T-helper 1 cell treated with Interleukin-12 subunit alpha and Interleukin-12 subunit beta and Interleukin-4 antibody, amounts not matched to agents 30 μg/mL and 1 μg/mL, for 36 hours (primary cell): ENCODE data around the gene ATXN7L2.

Source experiments
- H3K27ac Mint-ChIP-seq: one replicate; pipeline ENCODE4 v1.8.0; 2021; ENCODE audit warnings: mild to moderate bottlenecking, mixed read lengths
- H3K27me3 Mint-ChIP-seq: one replicate; pipeline ENCODE4 v1.8.0; 2021; ENCODE audit warnings: low read depth, mixed read lengths
- H3K36me3 Mint-ChIP-seq: one replicate; pipeline ENCODE4 v1.8.0; 2021; ENCODE audit warnings: low read depth, mixed read lengths
- H3K4me1 Mint-ChIP-seq: one replicate; pipeline ENCODE4 v1.8.0; 2021; ENCODE audit warnings: low read depth, mixed read lengths
- H3K4me3 Mint-ChIP-seq: one replicate; pipeline ENCODE4 v1.8.0; 2021; ENCODE audit warnings: mild to moderate bottlenecking, moderate library complexity, mixed read lengths
- H3K9me3 Mint-ChIP-seq: one replicate; pipeline ENCODE4 v1.8.0; 2021; ENCODE audit warnings: mixed read lengths

ATXN7L2 gene

GRCh38 chr1:109499081-109499480 lies 15.4 kb downstream of the ATXN7L2 start:
- Mint-ChIP-seq H3K27ac (no peak overlapping the region), H3K9me3 (no peaks in the 10 kb centered on the region), H3K4me3 (no peak overlapping the region), H3K36me3 (peaks cover 39% of the 10 kb centered on the region), H3K27me3 (no peaks in the 10 kb centered on the region), H3K4me1 (peaks cover 62% of the 10 kb centered on the region)

DNA sequence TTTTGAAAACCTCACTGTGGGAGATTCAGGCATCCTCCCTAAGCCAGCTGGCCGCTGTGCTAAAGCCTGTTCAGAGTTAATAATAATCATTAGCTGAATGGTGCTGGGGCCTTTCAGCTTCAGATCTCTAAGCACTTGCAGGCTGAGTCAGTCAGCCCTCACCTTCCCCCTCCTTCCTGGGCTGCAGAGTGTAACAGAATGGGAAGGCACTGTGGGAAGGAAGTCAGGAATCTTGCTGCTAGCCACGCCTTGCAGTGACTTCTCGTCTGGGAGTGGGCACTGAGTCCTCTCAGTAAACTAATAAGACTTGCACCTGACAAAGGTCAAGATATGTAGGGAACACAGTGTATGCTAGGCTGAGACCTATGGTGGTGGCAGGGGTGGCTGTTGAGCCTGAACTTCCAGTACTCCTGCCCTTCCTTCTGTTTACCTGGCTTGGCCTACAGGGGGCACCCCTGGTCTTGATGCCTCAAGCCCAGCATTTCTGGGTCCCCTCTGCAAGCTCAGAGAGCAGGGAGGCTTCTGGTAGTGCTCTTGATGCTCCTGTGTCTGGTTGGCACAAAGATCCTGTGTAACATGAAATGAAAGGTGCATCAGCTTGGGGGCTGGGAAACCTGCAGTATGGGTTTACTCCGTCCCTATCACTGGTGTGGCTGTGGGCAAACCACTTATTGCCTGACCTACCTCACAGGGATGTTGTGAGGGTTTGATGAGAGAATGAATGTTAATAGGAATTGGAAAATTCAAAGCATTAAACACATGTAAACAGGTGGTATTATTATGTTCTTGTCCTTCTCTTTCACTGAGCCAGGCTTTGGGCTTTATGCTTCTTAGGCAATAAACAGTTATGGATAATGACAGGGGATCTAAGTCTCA lies 16.2 kb downstream of the ATXN7L2 start:
- Mint-ChIP-seq H3K9me3 (no peaks in the 10 kb centered on the region), H3K27ac (no peak overlapping the region), H3K36me3 (peaks cover 40% of the 10 kb centered on the region), H3K4me1 (peaks cover 58% of the 10 kb centered on the region), H3K4me3 (no peak overlapping the region), H3K27me3 (no peaks in the 10 kb centered on the region)

- Mint-ChIP-seq H3K4me1 (peaks cover 49% of the 10 kb centered on the region), H3K27ac (no peak overlapping the region), H3K9me3 (no peaks in the 10 kb centered on the region), H3K27me3 (no peaks in the 10 kb centered on the region), H3K4me3 (peak overlapping the region; percentile 21), H3K36me3 (peaks cover 35% of the 10 kb centered on the region)
These were observed 17.3 kb downstream of the ATXN7L2 start for GRCh38 chr1:109500941-109501381.

- H3K36me3 Mint-ChIP-seq = peaks cover 27% of the 10 kb centered on the region
- H3K9me3 Mint-ChIP-seq = no peaks in the 10 kb centered on the region
- peak overlapping the region; percentile 85 for H3K27ac Mint-ChIP-seq
- H3K4me3 Mint-ChIP-seq = peak overlapping the region; percentile 66
- peaks cover 41% of the 10 kb centered on the region for H3K4me1 Mint-ChIP-seq
- H3K27me3 Mint-ChIP-seq = no peaks in the 10 kb centered on the region
These were observed 18.1 kb downstream of the ATXN7L2 start for GRCh38 chr1:109501644-109502363.

DNA sequence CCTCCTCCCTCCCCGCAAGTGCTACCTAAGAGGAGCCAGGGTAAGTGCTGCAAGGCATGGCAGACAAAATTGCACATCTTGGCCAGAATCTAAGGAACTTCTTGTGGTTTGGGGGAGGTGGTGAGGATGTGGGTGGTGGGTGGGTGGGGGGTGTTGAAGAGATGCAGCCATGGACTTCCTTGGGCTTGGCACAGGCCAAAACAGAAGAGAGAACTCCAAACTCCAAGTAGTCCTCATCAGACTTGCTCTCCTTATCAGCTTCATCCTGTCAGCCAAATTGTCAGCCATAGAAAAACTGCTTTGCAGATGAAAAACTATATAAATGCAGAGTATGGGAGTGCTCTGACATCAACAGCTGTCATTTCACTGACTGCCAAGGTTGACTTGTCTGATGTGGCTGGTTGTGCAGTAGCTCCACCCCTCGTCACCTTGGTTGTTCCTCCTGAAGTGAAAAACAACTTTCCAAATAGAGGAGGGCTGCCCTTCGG lies 18.7 kb downstream of the ATXN7L2 start:
- Mint-ChIP-seq H3K4me3 (peak overlapping the region; percentile 66), H3K4me1 (peaks cover 41% of the 10 kb centered on the region), H3K9me3 (no peaks in the 10 kb centered on the region), H3K36me3 (peaks cover 24% of the 10 kb centered on the region), H3K27ac (peak overlapping the region; percentile 85), H3K27me3 (peaks cover 5% of the 10 kb centered on the region)

DNA sequence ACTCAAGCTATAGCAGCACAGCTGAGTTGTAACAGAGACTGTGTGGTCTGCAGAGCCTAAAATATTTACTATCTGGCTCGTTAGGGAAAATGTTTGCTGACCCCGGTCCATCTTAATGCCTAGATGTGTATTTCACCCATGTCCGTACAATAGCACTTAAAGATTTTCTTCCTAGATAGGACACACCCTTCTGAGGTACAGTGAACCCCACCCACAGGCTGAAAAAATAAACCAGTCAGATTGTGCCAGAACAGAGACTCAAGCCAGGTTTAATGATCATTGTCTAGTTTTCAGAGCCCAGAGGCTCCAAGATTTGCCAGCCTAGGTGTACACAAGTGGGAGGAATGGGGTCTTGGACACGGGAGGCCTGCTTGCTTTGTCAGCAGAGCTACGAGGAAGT lies 20.2 kb downstream of the ATXN7L2 start:
- H3K4me3 Mint-ChIP-seq = peak overlapping the region; percentile 21
- H3K27ac Mint-ChIP-seq = no peak overlapping the region
- H3K27me3 Mint-ChIP-seq = peaks cover 17% of the 10 kb centered on the region
- H3K36me3 Mint-ChIP-seq = peaks cover 18% of the 10 kb centered on the region
- peaks cover 46% of the 10 kb centered on the region for H3K4me1 Mint-ChIP-seq
- no peaks in the 10 kb centered on the region for H3K9me3 Mint-ChIP-seq

DNA sequence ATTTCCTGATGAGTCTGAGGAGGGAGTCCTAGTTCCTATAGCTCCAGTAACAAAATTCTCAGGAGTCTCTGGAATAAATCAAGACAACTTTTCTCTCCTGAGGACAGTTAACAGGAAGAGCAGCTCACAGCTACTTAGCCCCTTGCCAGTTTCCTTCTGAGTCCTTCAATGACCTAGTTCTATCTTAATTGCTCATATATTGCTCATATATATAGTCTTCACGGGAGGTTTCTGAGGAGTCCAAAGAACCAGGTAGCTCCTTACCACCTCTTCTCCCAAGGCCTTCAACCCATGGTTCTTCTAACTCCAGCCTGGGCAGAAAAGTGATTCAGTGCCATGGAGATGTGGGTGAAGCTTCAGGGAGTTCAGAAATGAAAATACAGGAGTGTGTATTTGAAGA lies 21.3 kb downstream of the ATXN7L2 start:
- Mint-ChIP-seq H3K36me3 (peaks cover 16% of the 10 kb centered on the region), H3K27ac (no peak overlapping the region), H3K4me3 (no peak overlapping the region), H3K4me1 (peaks cover 47% of the 10 kb centered on the region), H3K9me3 (no peaks in the 10 kb centered on the region), H3K27me3 (peaks cover 24% of the 10 kb centered on the region)

GRCh38 chr1:109508001-109508872 lies 24.5 kb downstream of the ATXN7L2 start:
- no peak overlapping the region for H3K27ac Mint-ChIP-seq
- H3K4me1 Mint-ChIP-seq = peaks cover 27% of the 10 kb centered on the region
- H3K36me3 Mint-ChIP-seq = peaks cover 4% of the 10 kb centered on the region
- H3K27me3 Mint-ChIP-seq = peaks cover 45% of the 10 kb centered on the region
- peak overlapping the region; percentile 79 for H3K4me3 Mint-ChIP-seq
- H3K9me3 Mint-ChIP-seq = no peaks in the 10 kb centered on the region

GRCh38 chr1:109508873-109509175 lies 25.1 kb downstream of the ATXN7L2 start:
- H3K36me3 Mint-ChIP-seq = peaks cover 4% of the 10 kb centered on the region
- no peak overlapping the region for H3K27ac Mint-ChIP-seq
- peaks cover 25% of the 10 kb centered on the region for H3K4me1 Mint-ChIP-seq
- peaks cover 47% of the 10 kb centered on the region for H3K27me3 Mint-ChIP-seq
- H3K4me3 Mint-ChIP-seq = peak overlapping the region; percentile 79
- H3K9me3 Mint-ChIP-seq = no peaks in the 10 kb centered on the region

DNA sequence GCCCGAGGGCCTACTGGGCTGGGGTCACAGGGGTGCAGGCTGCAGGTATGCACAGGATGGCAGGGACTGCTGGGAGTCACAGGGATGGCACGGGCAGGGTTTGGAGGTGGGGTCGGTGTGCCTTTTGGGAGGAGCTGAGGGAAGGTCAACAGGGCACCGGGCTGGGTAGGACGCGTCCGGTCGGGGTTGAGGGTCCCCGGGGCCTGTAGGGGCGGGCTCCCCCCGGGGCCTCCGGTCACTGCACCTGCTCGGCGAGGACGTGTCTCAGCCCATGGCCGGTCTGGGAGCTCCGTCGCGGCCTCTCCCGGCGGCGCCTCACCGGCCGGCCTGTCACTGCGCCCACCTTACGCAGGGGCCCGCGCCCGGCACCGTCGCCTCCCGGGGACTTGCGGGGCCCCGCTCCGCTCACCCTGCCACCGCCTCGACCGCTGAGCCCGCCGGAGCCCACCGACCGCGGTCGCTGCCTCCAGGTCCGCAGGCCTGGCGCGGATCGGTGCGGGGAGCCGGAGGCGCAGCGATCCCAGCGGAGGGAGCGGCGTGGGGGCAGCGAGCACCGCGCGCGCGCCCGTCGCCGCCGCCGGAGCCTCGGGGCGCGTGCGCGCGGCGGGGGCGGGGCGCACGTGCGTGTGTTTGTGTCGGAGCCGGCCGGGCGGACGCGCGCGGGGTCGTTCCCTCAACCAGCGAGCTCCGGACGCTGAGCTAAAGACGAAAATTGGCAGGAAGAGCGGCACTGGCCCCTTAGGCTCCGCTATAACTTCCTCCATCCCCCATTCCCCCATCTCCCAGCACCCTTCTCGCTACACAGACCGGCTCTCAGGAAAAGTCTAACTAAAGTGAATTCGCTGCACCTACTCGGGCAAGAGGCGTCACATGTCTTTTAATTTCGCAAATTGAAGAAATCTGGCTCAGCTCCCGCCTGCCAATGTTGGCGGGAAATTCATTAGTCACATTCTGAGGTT lies 25.8 kb downstream of the ATXN7L2 start, which contains the start of gene AMIGO1:
Gene AMIGO1 (minus strand): TSS at position 552 of the 959 bp plus-strand sequence. CDS start 815 bp downstream, outside the sequence.
- Mint-ChIP-seq H3K4me1 (peaks cover 22% of the 10 kb centered on the region), H3K9me3 (no peaks in the 10 kb centered on the region), H3K27me3 (peaks cover 47% of the 10 kb centered on the region), H3K4me3 (peak within 1 kb of the TSS; percentile 82), H3K27ac (no peak within 1 kb of the TSS), H3K36me3 (peaks cover 2% of the 10 kb centered on the region)

GRCh38 chr1:109513110-109513710 lies 29.5 kb downstream of the ATXN7L2 start:
- Mint-ChIP-seq H3K4me3 (no peak overlapping the region), H3K27ac (no peak overlapping the region), H3K36me3 (peaks cover 2% of the 10 kb centered on the region), H3K27me3 (peaks cover 51% of the 10 kb centered on the region), H3K9me3 (no peaks in the 10 kb centered on the region), H3K4me1 (peaks cover 19% of the 10 kb centered on the region)

DNA sequence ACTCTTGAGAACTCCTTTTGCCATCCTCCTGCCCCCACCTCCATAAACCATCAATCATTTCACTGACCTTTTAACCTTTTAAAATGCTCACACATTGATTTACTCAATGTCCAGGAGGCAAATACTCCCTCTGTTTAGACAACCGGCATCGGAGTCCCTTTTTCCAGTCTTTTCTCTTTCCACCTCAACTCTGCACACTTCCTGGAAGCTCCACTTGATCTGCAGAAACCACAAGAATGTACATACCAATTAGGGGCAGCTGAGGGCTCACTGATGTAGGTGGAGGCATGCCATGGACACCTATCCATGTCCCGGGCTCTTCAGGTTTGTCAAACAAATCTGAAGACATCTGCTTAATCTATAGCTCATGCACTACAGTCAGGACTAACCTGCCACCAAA lies 31.1 kb downstream of the ATXN7L2 start:
- peaks cover 2% of the 10 kb centered on the region for H3K36me3 Mint-ChIP-seq
- H3K4me1 Mint-ChIP-seq = peaks cover 9% of the 10 kb centered on the region
- H3K27ac Mint-ChIP-seq = no peak overlapping the region
- H3K9me3 Mint-ChIP-seq = no peaks in the 10 kb centered on the region
- peaks cover 39% of the 10 kb centered on the region for H3K27me3 Mint-ChIP-seq
- no peak overlapping the region for H3K4me3 Mint-ChIP-seq

- Mint-ChIP-seq H3K4me1 (peaks cover 2% of the 10 kb centered on the region), H3K4me3 (no peak overlapping the region), H3K36me3 (no peaks in the 10 kb centered on the region), H3K9me3 (no peaks in the 10 kb centered on the region), H3K27ac (no peak overlapping the region), H3K27me3 (peaks cover 31% of the 10 kb centered on the region)
These were observed 33.2 kb downstream of the ATXN7L2 start for GRCh38 chr1:109516872-109517271.
